HTERT RPE-1 (cell line): ENCODE measurements around the gene ARHGAP30.
"Not testable (repeated sequence)": the region's sequence is repeated elsewhere in the genome, so short reads cannot be mapped to it uniquely, and the experiment has no call there.

Experiments
- in situ Hi-C: fragments of 300-500 bp; cut with MboI; formaldehyde crosslinking; loops from 4 replicates; pipeline ENCODE4 v1.14.3; 2020; ENCODE audit warnings: low sequenced_read_pairs

ARHGAP30 gene, protein sequence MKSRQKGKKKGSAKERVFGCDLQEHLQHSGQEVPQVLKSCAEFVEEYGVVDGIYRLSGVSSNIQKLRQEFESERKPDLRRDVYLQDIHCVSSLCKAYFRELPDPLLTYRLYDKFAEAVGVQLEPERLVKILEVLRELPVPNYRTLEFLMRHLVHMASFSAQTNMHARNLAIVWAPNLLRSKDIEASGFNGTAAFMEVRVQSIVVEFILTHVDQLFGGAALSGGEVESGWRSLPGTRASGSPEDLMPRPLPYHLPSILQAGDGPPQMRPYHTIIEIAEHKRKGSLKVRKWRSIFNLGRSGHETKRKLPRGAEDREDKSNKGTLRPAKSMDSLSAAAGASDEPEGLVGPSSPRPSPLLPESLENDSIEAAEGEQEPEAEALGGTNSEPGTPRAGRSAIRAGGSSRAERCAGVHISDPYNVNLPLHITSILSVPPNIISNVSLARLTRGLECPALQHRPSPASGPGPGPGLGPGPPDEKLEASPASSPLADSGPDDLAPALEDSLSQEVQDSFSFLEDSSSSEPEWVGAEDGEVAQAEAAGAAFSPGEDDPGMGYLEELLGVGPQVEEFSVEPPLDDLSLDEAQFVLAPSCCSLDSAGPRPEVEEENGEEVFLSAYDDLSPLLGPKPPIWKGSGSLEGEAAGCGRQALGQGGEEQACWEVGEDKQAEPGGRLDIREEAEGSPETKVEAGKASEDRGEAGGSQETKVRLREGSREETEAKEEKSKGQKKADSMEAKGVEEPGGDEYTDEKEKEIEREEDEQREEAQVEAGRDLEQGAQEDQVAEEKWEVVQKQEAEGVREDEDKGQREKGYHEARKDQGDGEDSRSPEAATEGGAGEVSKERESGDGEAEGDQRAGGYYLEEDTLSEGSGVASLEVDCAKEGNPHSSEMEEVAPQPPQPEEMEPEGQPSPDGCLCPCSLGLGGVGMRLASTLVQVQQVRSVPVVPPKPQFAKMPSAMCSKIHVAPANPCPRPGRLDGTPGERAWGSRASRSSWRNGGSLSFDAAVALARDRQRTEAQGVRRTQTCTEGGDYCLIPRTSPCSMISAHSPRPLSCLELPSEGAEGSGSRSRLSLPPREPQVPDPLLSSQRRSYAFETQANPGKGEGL

DNA sequence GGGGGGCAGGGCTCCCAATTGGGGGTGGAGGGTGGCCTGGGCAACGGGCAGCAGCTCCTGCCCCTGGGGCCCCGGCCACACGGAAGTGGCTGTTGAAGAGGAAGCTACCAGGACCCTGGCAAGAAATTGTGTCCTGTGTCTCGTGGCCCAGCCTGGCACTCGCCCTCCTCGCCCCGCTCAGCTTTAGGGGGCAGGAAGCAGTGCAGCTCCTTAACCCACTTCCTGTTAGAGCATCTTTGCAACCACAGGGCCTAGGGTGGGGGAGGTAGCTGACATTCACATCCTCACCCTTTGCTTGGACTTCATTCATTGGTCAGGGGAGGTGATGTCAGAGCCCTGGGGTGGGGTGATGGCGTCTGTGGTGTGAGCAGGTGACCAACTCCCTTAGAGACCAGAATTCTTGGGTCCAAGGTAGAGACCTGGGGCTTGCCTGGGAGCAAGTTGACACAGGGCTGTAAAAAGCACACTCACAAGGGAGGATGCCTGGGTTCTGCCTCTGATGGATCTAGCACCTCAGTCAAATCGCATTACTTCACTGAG, at the start of gene ARHGAP30:
Gene ARHGAP30, minus strand, starts transcription at position 161 of the 540 bp plus-strand sequence. CDS start 267 bp downstream, outside the sequence.
- in situ Hi-C loops, result no loop called here

- in situ Hi-C loops, result no loop called here
Observed at GRCh38 chr1:161117759-161118581, 48.3 kb upstream of the ARHGAP30 start, which contains the start of the genes NIT1 and PFDN2. NIT1 (plus strand) TSS chr1:161118105; CDS start chr1:161118177, 72 bp downstream. PFDN2 (minus strand) TSS chr1:161118037; CDS start chr1:161118026, 11 bp downstream.

DNA sequence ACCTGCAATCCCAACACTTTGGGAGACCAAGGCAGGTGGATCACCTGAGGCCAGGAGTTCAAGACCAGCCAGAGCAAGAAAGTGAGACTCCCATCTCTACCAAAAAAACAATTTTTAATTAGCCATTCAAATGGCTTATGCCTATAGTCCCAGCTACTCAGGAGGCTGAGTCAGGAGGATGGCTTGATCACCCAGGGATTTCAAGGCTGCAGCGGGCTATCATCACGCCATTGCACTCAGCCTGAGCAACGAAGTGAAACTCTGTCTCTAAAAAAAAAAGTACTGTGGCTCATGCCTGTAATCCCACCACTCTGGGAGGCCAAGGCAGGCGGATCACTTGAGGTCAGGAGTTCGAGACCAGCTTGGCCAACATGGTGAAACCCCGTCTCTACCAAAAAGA, 46.3 kb upstream of the ARHGAP30 start:
- in situ Hi-C loops, result not testable (repeated sequence)

DNA sequence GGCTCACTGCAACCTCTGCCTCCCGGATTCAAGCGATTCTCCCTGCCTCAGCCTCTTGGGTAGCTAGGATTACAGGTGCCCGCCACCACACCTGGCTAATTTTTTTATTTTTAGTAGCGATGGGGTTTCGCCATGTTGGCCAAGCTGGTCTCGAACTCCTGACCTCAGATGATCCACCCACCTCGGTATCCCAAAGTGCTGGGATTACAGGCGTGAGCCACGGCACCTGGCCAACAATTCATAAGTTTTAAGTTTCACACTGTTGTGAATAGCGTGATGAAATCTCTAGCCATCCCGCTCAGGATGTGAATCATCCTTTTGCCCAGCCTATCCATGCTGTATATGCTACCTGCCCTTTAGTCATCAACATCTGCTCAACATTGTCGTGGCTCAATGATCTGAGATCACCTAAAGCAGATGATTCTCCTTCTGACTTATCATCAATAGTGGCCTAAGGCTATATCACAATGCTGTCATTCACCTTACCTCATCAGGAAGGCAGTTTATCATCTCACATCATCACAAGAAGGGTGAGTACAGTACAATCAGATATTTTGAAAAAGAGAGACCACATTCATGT, 45.5 kb upstream of the ARHGAP30 start:
- in situ Hi-C loops, result no loop called here

- in situ Hi-C loops, result no loop called here
Observed at GRCh38 chr1:161114556-161114955, 44.9 kb upstream of the ARHGAP30 start.

GRCh38 chr1:161113915-161114314, 44.2 kb upstream of the ARHGAP30 start:
- in situ Hi-C loops, result no loop called here

DNA sequence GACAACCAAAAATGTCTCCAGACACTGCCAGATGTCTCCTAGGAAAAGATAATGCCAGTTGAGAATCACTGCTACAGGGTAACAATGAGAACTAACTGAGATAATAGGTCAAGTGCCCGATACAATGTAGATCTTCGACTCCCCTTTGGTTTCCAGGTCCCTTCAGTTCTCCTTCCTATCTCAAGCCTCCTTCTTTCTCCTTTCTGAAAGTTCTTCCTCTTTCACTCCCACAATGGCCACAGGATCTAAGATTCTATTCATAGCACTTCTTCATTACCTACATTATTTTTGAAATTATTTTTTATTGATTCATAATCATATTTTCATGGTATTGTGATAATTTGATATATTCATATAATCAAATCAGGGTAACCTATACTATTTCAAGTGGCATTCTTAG, 41.8 kb upstream of the ARHGAP30 start:
- in situ Hi-C loops, result no loop called here

DNA sequence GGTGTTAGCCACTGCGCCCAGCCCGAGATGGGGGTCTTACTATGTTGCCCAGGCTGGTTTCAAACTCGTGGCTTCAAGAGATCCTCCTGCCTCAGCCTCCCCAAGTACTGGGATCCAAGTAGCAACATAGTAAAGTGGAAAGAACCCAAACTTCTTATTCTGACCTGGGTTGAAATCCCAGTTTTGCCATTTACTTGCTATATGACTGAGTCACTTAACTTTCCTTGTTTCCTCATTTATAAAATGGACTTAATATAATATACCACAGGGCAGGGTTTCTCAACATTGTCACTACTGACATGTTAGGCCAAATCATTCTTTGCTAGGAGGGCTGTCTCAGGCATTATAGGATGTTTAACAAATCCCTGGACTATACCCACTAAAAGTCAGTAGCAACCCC, 41.4 kb upstream of the ARHGAP30 start:
- in situ Hi-C loops, result no loop called here

DNA sequence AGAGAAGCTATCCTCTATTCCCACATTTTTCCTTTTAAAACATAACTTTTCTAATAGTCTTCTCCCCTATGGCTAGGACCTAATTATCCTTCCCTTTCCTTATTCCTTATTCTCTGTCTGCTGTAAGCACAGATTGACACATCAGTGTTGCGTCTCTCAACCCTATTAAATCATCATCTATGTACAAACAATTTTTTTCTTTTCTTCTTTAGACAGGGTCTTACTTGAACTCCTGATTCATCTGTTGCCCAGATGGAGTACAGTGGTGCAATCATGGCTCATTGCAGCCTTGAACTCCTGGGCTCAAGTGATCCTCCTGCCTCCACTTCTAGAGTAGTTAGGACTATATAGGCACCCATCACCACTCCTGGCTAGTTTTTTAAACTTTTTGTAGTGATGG, 36.7 kb upstream of the ARHGAP30 start:
- in situ Hi-C loops, result no loop called here

- in situ Hi-C loops, result no loop called here
Observed at GRCh38 chr1:161100556-161100955, 30.9 kb upstream of the ARHGAP30 start.

- in situ Hi-C loops, result no loop called here
Observed at GRCh38 chr1:161099090-161099802, 29.6 kb upstream of the ARHGAP30 start.

DNA sequence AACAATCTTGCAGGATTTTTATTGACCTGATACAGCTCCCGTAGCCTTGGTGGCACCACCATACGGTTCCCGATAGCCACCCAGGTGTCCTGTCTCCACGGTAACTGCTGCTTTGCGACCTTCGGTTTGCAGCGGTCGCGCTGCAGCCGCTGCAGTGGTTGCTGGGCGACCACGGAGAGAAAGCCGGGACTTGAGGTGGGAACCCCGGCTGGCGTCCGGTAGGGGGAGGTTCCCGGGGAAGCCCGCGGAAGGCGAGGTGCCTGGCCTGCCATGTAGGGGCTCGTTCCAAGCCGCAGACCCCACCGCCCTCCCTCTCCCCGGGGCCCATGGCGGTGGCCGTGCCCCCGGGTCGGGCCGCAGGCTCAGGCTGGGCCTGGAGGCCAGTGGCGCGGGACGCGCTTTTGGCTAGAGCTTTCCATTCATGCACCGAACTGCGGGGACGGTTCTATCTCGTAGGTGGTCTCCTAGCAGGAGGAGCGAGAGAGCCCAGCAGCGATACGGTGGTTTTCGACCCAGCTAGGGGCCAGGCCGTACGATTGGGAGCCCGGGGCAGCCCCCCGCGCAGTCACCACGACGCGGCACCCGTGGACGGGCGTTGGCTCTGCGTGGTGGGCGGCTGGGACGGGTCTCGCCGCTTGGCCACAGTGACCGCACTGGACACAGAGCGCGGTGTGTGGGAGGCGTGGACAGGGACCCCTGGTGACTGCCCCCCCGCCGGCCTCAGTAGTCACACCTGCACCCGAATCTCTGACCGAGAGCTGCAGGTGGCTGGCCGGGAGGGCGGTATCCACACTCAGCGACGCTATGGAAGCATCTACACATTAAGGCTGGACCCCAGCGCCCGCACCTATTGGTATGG, 28.7 kb upstream of the ARHGAP30 start, which contains the start of gene KLHDC9:
Gene KLHDC9, plus strand, starts transcription at position 152 of the 859 bp plus-strand sequence. Its CDS starts 175 bp downstream, at position 327.
- in situ Hi-C loops, result no loop called here

GRCh38 chr1:161096530-161096929, 26.8 kb upstream of the ARHGAP30 start:
- in situ Hi-C loops, result no loop called here

DNA sequence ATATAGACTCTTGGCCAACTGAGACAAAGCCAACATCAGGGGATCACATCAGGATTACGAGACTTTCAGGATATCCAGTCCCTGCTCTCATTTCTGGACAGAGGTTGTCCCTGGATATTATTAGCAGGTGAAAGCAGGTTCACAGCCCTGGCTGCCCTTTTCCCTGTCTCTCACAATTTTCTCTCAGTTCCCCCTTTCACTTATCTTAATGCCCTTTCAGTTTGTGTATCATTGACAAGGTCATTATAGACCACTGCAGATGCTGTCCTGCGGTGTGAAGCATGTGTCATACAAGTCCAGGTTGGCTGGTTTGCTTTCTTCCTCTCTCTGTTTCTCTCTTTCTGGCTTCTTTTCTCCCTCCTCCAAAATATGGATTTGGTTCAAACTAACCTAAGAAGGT, 26.3 kb upstream of the ARHGAP30 start:
- in situ Hi-C loops, result no loop called here

DNA sequence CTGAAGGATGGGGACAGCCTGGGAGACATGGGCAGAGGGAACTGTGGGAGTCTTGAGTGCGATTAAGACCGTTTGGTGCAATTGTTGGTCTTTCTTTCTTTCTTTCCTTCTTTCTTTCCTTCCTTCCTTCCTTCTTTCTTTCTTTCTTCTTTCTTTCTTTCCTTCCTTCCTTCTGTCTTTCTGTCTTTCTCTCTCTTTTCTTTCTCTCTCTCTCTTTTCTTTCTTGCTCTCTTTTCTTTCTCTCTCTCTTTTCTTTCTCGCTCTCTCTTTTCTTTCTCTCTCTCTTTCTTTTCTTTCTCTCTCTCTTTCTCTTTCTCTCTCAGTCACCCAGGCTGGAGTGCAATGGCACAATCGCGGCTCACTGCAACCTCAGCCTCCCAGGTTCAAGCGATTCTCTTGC, 25.5 kb upstream of the ARHGAP30 start:
- in situ Hi-C loops, result no loop called here

- in situ Hi-C loops, result no loop called here
Observed at GRCh38 chr1:161094481-161094880, 24.8 kb upstream of the ARHGAP30 start.

DNA sequence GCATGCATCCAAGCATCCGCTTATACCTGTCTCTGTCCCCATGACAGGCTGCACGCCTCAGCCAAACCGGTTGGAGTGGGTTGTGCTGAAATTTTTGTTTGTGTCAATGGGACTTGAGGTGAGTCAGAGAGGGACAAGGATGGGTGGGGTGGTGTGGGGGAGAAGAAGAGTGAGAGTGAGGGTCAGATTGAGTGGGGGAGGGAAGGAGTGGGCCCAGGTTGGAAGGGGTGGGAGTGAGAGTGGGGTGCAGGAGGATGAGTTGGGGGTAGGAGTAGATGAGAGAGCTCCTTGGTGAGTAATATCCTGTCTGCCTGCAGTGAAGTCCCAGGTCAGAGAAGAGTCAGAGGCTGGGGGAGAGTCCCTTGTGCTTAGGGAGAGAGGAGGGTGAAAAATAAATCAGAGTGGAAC, 22.9 kb upstream of the ARHGAP30 start:
- in situ Hi-C loops, result no loop called here
